T-cell (primary cell): ENCODE results near the gene AKAP13. TPM values are rescaled to one million over a fixed set of nuclear protein-coding genes. Genes with fewer than 3 reads are reported as not detected.

ENCODE experiments used
- ATAC-seq, 4 experiments: fragments of 200-7000 bp in 3 of 4; fragments of 150-1000 bp in 1 of 4; cut with Tn5 transposase; replicated peaks in 1 of 4; 1 replicate in 3 of 4; 2 replicates in 1 of 4; pipeline ENCODE4 v1.10.0; 2021; ENCODE audit warnings: moderate library complexity in 3 of 4, mild to moderate bottlenecking in 2 of 4, moderate number of reproducible peaks in 1 of 4
- CTCF ChIA-PET, 2 donors: fragments of 300-600 bp; sonication (Branson Sonifier 250); formaldehyde crosslinking; loops; one replicate each; lab custom pipeline; 2022; ENCODE audit warnings: antibody characterized with exemption in 2 of 2; lab: Charles Lee
- POLR2A ChIA-PET, 2 donors: fragments of 300-600 bp; sonication (Branson Sonifier 250); formaldehyde crosslinking; loops; one replicate each; lab custom pipeline; 2022; ENCODE audit warnings: antibody characterized with exemption in 2 of 2; lab: Charles Lee
- DNase-seq, 35 experiments: peaks; one replicate each; pipeline versions ENCODE4 v3.0.0 to v3.0.0-alpha.2; 2013 to 2023
- H3K27ac ChIP-seq: one replicate; pipeline ENCODE4 v1.5.1; 2013; ENCODE audit warnings: low read length
- H3K27me3 ChIP-seq, 2 experiments: replicated peaks in 1 of 2; 1 replicate in 1 of 2; 2 replicates in 1 of 2; pipeline versions ENCODE4 v1.6.1 to v1.7.0; 2013; ENCODE audit warnings: low read length in 1 of 2, mixed read lengths in 1 of 2; ENCODE audit not compliant: control insufficient read depth in 2 of 2, insufficient read depth in 2 of 2; ENCODE audit errors: extremely low read depth in 1 of 2
- H3K36me3 ChIP-seq, 2 donors: 1 replicate in 1 of 2; 2 replicates in 1 of 2; pipeline versions ENCODE4 v1.6.1 to v1.7.0; 2013; ENCODE audit warnings: low read length in 1 of 2; ENCODE audit not compliant: control insufficient read depth in 2 of 2, insufficient read depth in 1 of 2; ENCODE audit errors: extremely low read depth in 1 of 2
- H3K4me1 ChIP-seq, 2 experiments: 1 replicate in 1 of 2; 2 replicates in 1 of 2; pipeline versions ENCODE4 v1.6.1 to v1.7.0; 2013; ENCODE audit warnings: low read length in 2 of 2, mixed read lengths in 1 of 2; ENCODE audit not compliant: insufficient read depth in 2 of 2, control insufficient read depth in 1 of 2; ENCODE audit errors: extremely low read depth in 1 of 2
- H3K4me3 ChIP-seq, 2 donors: 1 replicate in 1 of 2; 2 replicates in 1 of 2; pipeline versions ENCODE4 v1.5.1 to v1.7.0; 2013; ENCODE audit warnings: mild to moderate bottlenecking in 2 of 2, low read length in 1 of 2, moderate library complexity in 1 of 2; ENCODE audit not compliant: control insufficient read depth in 1 of 2; ENCODE audit errors: extremely low read depth in 1 of 2
- H3K9me3 ChIP-seq: 2 replicates; pipeline ENCODE4 v1.7.0; 2013
- H3K27ac Mint-ChIP-seq, 2 donors: one replicate each; pipeline ENCODE4 v1.8.0; 2020 to 2021; ENCODE audit warnings: mild to moderate bottlenecking in 2 of 2, mixed read lengths in 2 of 2
- H3K27me3 Mint-ChIP-seq, 2 donors: one replicate each; pipeline ENCODE4 v1.8.0; 2021 to 2022; ENCODE audit warnings: mixed read lengths in 2 of 2
- H3K36me3 Mint-ChIP-seq: one replicate; pipeline ENCODE4 v1.8.0; 2021; ENCODE audit warnings: mixed read lengths
- H3K4me1 Mint-ChIP-seq, 3 donors: one replicate each; pipeline ENCODE4 v1.8.0; 2020 to 2022; ENCODE audit warnings: mixed read lengths in 3 of 3, mild to moderate bottlenecking in 1 of 3
- H3K4me3 Mint-ChIP-seq, 3 donors: one replicate each; pipeline ENCODE4 v1.8.0; 2020 to 2022; ENCODE audit warnings: mild to moderate bottlenecking in 3 of 3, mixed read lengths in 3 of 3, moderate library complexity in 3 of 3
- H3K9me3 Mint-ChIP-seq, 3 donors: one replicate each; pipeline ENCODE4 v1.8.0; 2020 to 2022; ENCODE audit warnings: mixed read lengths in 3 of 3
- WGBS: methylation state at CpG from one replicate; pipeline ENCODE4 v1.1.5; 2013; ENCODE audit warnings: missing lambda C conversion rate; ENCODE audit not compliant: insufficient coverage; 5-methylcytosine and 5-hydroxymethylcytosine counted together
- total RNA-seq, 35 experiments: library from RNA in 6 of 35; stranded (reverse) in 6 of 35; fragments of 120-200 nt in 1 of 35; gene quantifications; one replicate each; pipeline versions ENCODE4 v1.2.1 to v1.2.4 and lab custom pipeline; 2013 to 2026

AKAP13 gene
- total RNA-seq, 5 donors from 2014 or later (not counting 1 experiment from before 2014, with no cell fraction given) = 232 to 391 (median 281) TPM

GRCh38 chr15:85444122-85444745 lies 63.8 kb downstream of the AKAP13 start:
- Mint-ChIP-seq H3K9me3 (peaks cover 2 to 5% (median 4%) of the 10 kb centered on the region in 3 donors), H3K36me3 (peaks cover 10% of the 10 kb centered on the region), H3K27me3 (no peaks in the 10 kb centered on the region), H3K27ac (peak overlapping the region; percentile 17 to 77), H3K4me1 (peaks cover 51 to 73% (median 61%) of the 10 kb centered on the region in 3 donors), H3K4me3 (no peak overlapping the region)
- DNase-seq (no peak), ATAC-seq (no peak)
- WGBS = 100% methylated on average over 1 of the region's 3 CpGs
- Histone ChIP-seq H3K9me3 (no peaks in the 10 kb centered on the region), H3K27me3 (no peaks in the 10 kb centered on the region), H3K36me3 (no peaks in the 10 kb centered on the region), H3K27ac (no peak overlapping the region), H3K4me3 (no peak overlapping the region), H3K4me1 (peaks cover 0 to 10% of the 10 kb centered on the region in 2 experiments)
- ChIA-PET CTCF (interaction anchor here in 1 of 2 donors (1.1 kb wide), 1 partner anchor 21 kb away, joined by 6 read pairs; no protein-coding TSS in a partner anchor), POLR2A (interaction anchor here in 1 of 2 donors (0.6 kb wide), 1 partner anchor 63 kb away, joined by 9 read pairs; no protein-coding TSS in a partner anchor)

DNA sequence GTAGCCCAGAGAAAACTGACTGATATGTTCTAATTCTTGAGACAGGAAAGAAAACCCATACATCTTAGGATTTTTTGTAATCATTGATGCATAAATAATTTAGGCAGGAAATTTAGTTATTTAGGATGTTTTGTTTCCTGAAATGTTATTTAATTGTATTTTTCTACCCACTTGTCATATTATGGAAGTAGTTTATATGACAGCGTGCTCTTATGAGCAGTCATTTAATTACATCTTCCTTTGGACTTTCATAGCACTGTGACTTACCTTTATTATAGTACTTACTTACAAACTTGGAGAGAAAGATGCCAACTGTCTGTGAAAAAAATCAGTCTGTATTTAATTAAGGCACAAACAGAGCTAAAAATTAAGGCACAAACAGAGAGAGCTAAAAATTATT lies 65.0 kb downstream of the AKAP13 start:
- H3K36me3 ChIP-seq = no peaks in the 10 kb centered on the region
- ChIA-PET CTCF (interaction anchor here in 1 of 2 donors (0.6 kb wide), 1 partner anchor 127 kb away, joined by 3 read pairs; no protein-coding TSS in a partner anchor), POLR2A (interaction anchor here in 1 of 2 donors (0.6 kb wide), 2 partner anchors 12 to 40 kb away, joined by 3 to 7 read pairs; no protein-coding TSS in a partner anchor)
- no peaks in the 10 kb centered on the region for H3K9me3 ChIP-seq
- no peaks in the 10 kb centered on the region for H3K27me3 Mint-ChIP-seq
- peaks cover 53 to 78% (median 64%) of the 10 kb centered on the region in 3 donors for H3K4me1 Mint-ChIP-seq
- H3K4me1 ChIP-seq = peaks cover 0 to 10% of the 10 kb centered on the region in 2 experiments
- H3K27ac ChIP-seq = no peak overlapping the region
- peaks cover 5 to 13% (median 11%) of the 10 kb centered on the region in 3 donors for H3K9me3 Mint-ChIP-seq
- no peak overlapping the region for H3K27ac Mint-ChIP-seq
- no peak overlapping the region for H3K4me3 ChIP-seq
- H3K36me3 Mint-ChIP-seq = peaks cover 16% of the 10 kb centered on the region
- DNase-seq = no peak
- no peak overlapping the region for H3K4me3 Mint-ChIP-seq
- ATAC-seq = no peak
- H3K27me3 ChIP-seq = no peaks in the 10 kb centered on the region
- no CpG with 5 or more reads among the region's 1 CpG for WGBS

- H3K9me3 Mint-ChIP-seq = peaks cover 20 to 23% (median 20%) of the 10 kb centered on the region in 3 donors
- H3K27ac Mint-ChIP-seq = no peak overlapping the region
- no peak overlapping the region for H3K4me3 ChIP-seq
- H3K9me3 ChIP-seq = no peaks in the 10 kb centered on the region
- CTCF ChIA-PET = no interaction called here
- peaks cover 65 to 84% (median 73%) of the 10 kb centered on the region in 3 donors for H3K4me1 Mint-ChIP-seq
- H3K4me3 Mint-ChIP-seq = no peak overlapping the region
- no peaks in the 10 kb centered on the region for H3K27me3 Mint-ChIP-seq
- H3K4me1 ChIP-seq = peaks cover 0 to 20% of the 10 kb centered on the region in 2 experiments
- POLR2A ChIA-PET = interaction anchor here in 1 of 2 donors (0.6 kb wide), 1 partner anchor 238 kb away, joined by 3 read pairs; no protein-coding TSS in a partner anchor
- no peak overlapping the region for H3K27ac ChIP-seq
- ATAC-seq = no peak
- no peaks in the 10 kb centered on the region for H3K27me3 ChIP-seq
- no CpG with 5 or more reads among the region's 3 CpGs for WGBS
- no peak for DNase-seq
- H3K36me3 Mint-ChIP-seq = peaks cover 24% of the 10 kb centered on the region
- H3K36me3 ChIP-seq = no peaks in the 10 kb centered on the region
These were observed 70.8 kb downstream of the AKAP13 start for GRCh38 chr15:85451099-85451700.

GRCh38 chr15:85452436-85452835 lies 72.0 kb downstream of the AKAP13 start:
- DNase-seq (no peak), ATAC-seq (no peak)
- peaks cover 69 to 90% (median 81%) of the 10 kb centered on the region in 3 donors for H3K4me1 Mint-ChIP-seq
- Histone ChIP-seq H3K4me3 (no peak overlapping the region), H3K36me3 (no peaks in the 10 kb centered on the region), H3K27me3 (no peaks in the 10 kb centered on the region), H3K27ac (no peak overlapping the region), H3K9me3 (no peaks in the 10 kb centered on the region), H3K4me1 (peaks cover 2 to 20% of the 10 kb centered on the region in 2 experiments)
- WGBS = 100% methylated on average over 1 of the region's 1 CpG
- CTCF ChIA-PET = interaction anchor here in 1 of 2 donors (0.9 kb wide), 1 partner anchor 33 kb away, joined by 4 read pairs; no protein-coding TSS in a partner anchor
- no peaks in the 10 kb centered on the region for H3K27me3 Mint-ChIP-seq
- peak overlapping the region in 1 of 3 donors; percentile 17 for H3K4me3 Mint-ChIP-seq
- H3K36me3 Mint-ChIP-seq = peaks cover 22% of the 10 kb centered on the region
- POLR2A ChIA-PET = interaction anchor here in 1 of 2 donors (0.5 to 0.7 kb wide), 2 partner anchors 10 to 134 kb away, joined by 3 read pairs; no protein-coding TSS in a partner anchor
- peaks cover 19 to 23% (median 19%) of the 10 kb centered on the region in 3 donors for H3K9me3 Mint-ChIP-seq
- no peak overlapping the region for H3K27ac Mint-ChIP-seq

DNA sequence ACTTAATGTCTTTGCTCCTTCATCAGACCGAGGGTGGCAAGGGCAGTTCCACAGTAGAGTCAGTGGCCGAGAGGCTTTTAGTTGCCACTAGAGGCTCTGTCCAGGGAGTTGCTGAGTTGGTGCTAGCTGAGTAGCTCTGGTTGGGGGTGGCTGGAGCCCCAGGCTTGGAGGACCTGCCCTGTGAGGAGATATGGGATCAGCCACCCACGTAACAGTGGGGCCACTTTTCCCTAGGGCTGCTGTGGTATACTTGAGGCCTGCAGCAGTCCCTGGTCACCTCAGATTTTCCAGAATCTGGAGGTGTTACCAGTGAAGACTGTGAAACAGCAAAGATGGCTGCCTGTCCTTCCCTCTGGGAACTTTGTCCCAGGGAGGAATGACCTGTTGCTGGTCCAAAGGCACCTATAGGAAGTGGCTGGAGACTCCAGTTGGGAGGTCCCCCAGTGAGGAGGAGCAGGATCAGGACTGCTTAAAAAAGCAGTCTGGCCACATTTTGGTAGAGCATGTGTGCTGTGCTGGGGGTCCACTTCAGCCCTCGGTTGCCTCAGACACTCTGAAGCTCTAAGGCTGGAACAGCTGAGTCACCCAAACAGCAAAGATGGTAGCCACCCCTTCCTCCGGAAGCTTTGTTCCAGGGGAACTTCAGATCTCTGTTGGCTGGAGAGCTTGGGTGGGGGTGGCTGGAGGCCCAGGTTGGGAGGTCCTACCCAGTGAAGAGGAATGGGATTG lies 72.9 kb downstream of the AKAP13 start:
- WGBS = 92% methylated on average over 4 of the region's 5 CpGs
- POLR2A ChIA-PET = no interaction called here
- CTCF ChIA-PET = interaction anchor here in 1 of 2 donors (0.9 kb wide), 1 partner anchor 32 kb away, joined by 4 read pairs; no protein-coding TSS in a partner anchor
- H3K27ac Mint-ChIP-seq = peak overlapping the region in 1 of 2 donors; percentile 34
- H3K27me3 Mint-ChIP-seq = no peaks in the 10 kb centered on the region
- Histone ChIP-seq H3K9me3 (no peaks in the 10 kb centered on the region), H3K4me1 (peaks cover 2 to 20% of the 10 kb centered on the region in 2 experiments), H3K4me3 (no peak overlapping the region), H3K27ac (no peak overlapping the region), H3K27me3 (no peaks in the 10 kb centered on the region), H3K36me3 (no peaks in the 10 kb centered on the region)
- DNase-seq (no peak), ATAC-seq (no peak)
- H3K36me3 Mint-ChIP-seq = peaks cover 18% of the 10 kb centered on the region
- H3K4me1 Mint-ChIP-seq = peaks cover 70 to 86% (median 79%) of the 10 kb centered on the region in 3 donors
- H3K9me3 Mint-ChIP-seq = peaks cover 15 to 23% (median 19%) of the 10 kb centered on the region in 3 donors
- no peak overlapping the region for H3K4me3 Mint-ChIP-seq

GRCh38 chr15:85454403-85454802 lies 74.0 kb downstream of the AKAP13 start:
- peak overlapping the region in 1 of 2 donors; percentile 12 for H3K27ac Mint-ChIP-seq
- CTCF ChIA-PET = no interaction called here
- no peak overlapping the region for H3K4me3 Mint-ChIP-seq
- H3K9me3 ChIP-seq = no peaks in the 10 kb centered on the region
- H3K4me3 ChIP-seq = no peak overlapping the region
- no peak for DNase-seq
- 92% methylated on average over 2 of the region's 7 CpGs for WGBS
- ATAC-seq = no peak
- H3K9me3 Mint-ChIP-seq = peaks cover 15 to 19% (median 19%) of the 10 kb centered on the region in 3 donors
- H3K27me3 Mint-ChIP-seq = no peaks in the 10 kb centered on the region
- H3K27ac ChIP-seq = no peak overlapping the region
- H3K4me1 Mint-ChIP-seq = peaks cover 75 to 81% (median 79%) of the 10 kb centered on the region in 3 donors
- H3K36me3 ChIP-seq = no peaks in the 10 kb centered on the region
- H3K27me3 ChIP-seq = no peaks in the 10 kb centered on the region
- H3K4me1 ChIP-seq = peaks cover 2 to 20% of the 10 kb centered on the region in 2 experiments
- POLR2A ChIA-PET = no interaction called here
- H3K36me3 Mint-ChIP-seq = peaks cover 18% of the 10 kb centered on the region
